HG02981 (cell line): ENCODE data around the gene CACNA2D2.

Experiments
- ATAC-seq: cut with Tn5 transposase; IDR thresholded peaks from one replicate; pipeline ENCODE4 v1.9.1; 2021; ENCODE audit warnings: mild to moderate bottlenecking, moderate library complexity; ENCODE audit not compliant: unreplicated experiment

CACNA2D2 gene

GRCh38 chr3:50502584-50503423 lies 630 bp downstream of the CACNA2D2 start:
- ATAC-seq, result no peak

GRCh38 chr3:50502225-50502583 lies 1.2 kb downstream of the CACNA2D2 start:
- no peak for ATAC-seq

- ATAC-seq, result no peak
Measured at GRCh38 chr3:50495609-50496423, 7.6 kb downstream of the CACNA2D2 start.

- ATAC-seq, result no peak
Measured at GRCh38 chr3:50494126-50494525, 9.3 kb downstream of the CACNA2D2 start.

- no peak for ATAC-seq
Measured at GRCh38 chr3:50493623-50494022, 9.8 kb downstream of the CACNA2D2 start.

GRCh38 chr3:50493086-50493485 lies 10.3 kb downstream of the CACNA2D2 start:
- ATAC-seq, result no peak

GRCh38 chr3:50491023-50491422 lies 12.4 kb downstream of the CACNA2D2 start:
- ATAC-seq, result no peak

- no peak for ATAC-seq
Measured at GRCh38 chr3:50490424-50490823, 13.0 kb downstream of the CACNA2D2 start.

GRCh38 chr3:50487181-50487580 lies 16.3 kb downstream of the CACNA2D2 start:
- no peak for ATAC-seq

- no peak for ATAC-seq
Measured at GRCh38 chr3:50486219-50486888, 17.1 kb downstream of the CACNA2D2 start.

- ATAC-seq, result no peak
Measured at GRCh38 chr3:50484722-50485121, 18.7 kb downstream of the CACNA2D2 start.

GRCh38 chr3:50483374-50483773 lies 20.1 kb downstream of the CACNA2D2 start:
- no peak for ATAC-seq

- no peak for ATAC-seq
Measured at GRCh38 chr3:50481992-50482391, 21.4 kb downstream of the CACNA2D2 start.

GRCh38 chr3:50480471-50480870 lies 23.0 kb downstream of the CACNA2D2 start:
- no peak for ATAC-seq

- no peak for ATAC-seq
Measured at GRCh38 chr3:50479523-50479922, 23.9 kb downstream of the CACNA2D2 start.

- ATAC-seq, result no peak
Measured at GRCh38 chr3:50478671-50479260, 24.7 kb downstream of the CACNA2D2 start.

- no peak for ATAC-seq
Measured at GRCh38 chr3:50478051-50478450, 25.4 kb downstream of the CACNA2D2 start.

GRCh38 chr3:50475348-50475747 lies 28.1 kb downstream of the CACNA2D2 start:
- no peak for ATAC-seq

- ATAC-seq, result no peak
Measured at GRCh38 chr3:50474717-50475116, 28.7 kb downstream of the CACNA2D2 start.

GRCh38 chr3:50473768-50474167 lies 29.7 kb downstream of the CACNA2D2 start:
- no peak for ATAC-seq

- ATAC-seq, result no peak
Measured at GRCh38 chr3:50472958-50473357, 30.5 kb downstream of the CACNA2D2 start.
